ENCODE measurements around the gene ARHGEF12.

Gene ARHGEF12

GRCh38 chr11:120343429-120343828 lies 7.2 kb downstream of the ARHGEF12 start:
- no peak for DNase-seq

DNA sequence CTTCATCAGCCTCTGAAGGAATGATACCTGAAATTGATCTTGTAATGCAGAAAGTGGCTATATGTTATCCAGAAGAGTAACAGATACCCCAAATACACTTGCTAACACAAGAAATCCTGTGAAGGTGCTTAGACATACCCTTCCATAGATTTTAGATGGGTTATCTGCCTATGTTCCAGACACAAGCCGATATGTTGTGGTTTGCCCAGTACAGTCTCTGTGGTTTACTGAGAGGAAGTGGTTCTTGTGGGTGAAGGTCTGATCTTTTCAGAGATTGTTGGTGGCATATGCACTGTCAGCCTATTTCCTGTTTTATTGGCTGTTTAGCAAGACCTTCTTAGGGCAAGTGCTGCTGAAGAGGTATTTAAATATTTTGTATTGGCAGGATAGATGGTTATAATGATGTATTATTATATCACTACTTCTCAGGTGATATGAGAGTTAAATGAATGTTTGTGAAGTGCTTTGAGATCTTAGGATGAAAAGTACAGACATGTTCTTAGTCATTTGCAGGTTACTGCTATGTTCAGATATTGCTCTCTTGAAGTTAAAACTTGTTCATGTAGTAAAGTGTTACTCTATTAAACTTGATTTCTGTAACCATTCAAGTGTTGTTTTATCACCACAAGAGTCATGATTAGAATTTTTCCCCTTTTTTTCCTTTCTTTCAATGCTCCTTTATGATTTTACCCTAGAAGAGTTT lies 8.2 kb downstream of the ARHGEF12 start:
- no peak for DNase-seq

DNA sequence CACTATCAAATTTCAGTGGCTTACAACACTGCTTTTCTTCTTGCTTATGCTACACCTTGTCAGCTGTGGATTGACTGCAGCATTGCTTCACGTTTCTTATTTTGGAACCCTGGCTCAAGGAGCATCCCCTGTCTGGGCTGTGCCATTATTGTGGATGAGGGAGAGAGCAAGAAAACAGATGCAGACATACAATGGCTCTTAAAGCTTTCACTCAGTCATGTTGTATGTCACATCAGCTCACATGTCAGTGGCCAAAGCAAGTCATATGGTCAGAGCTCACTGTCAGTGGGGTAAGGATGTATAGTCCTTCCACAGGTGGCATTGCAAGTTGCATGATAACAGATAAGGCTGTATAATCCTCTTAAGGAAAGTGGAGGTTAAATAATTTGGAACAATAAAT lies 10.0 kb downstream of the ARHGEF12 start:
- DNase-seq, result no peak

DNA sequence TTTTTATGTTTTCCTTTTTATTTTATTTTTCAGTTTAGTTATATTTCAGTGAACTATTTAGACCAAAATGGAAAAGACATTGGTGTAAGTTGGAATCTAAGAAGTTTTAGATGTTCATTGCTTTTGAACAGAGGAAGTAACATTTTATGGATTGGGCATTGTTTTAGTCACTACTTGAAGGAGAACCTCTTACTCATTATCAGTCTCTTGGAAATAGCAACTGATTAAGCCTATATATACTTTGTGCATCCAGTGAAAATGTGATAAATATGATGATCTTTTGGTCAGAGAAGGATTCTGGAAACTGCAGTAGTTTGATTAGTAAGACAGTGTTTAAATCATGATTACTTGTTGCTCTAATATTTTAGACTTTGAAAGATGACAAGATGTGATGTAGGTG lies 14.4 kb downstream of the ARHGEF12 start:
- DNase-seq, result no peak

GRCh38 chr11:120352405-120352804 lies 16.2 kb downstream of the ARHGEF12 start:
- DNase-seq, result no peak

DNA sequence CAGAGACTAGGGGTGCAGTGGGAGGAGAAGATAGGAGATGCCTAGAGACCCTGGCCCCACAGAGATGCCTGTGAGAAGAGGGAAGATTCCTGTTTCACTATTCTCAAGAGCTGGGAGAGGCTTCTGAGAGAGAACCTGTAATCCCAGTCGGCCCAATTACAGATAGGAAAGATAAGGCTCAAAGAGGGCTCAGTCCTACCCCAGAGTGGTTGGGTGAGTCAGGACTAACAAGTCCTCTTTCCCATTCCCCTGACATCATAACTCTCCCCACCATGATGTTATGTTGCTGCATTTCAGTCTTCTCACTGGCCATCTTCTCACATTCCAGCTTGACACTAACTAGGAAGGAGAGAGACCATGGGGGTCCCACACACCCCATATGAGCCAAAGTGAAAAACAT lies 17.9 kb downstream of the ARHGEF12 start:
- DNase-seq, result no peak

- DNase-seq, result no peak
Observed at GRCh38 chr11:120354779-120355178, 18.6 kb downstream of the ARHGEF12 start.

DNA sequence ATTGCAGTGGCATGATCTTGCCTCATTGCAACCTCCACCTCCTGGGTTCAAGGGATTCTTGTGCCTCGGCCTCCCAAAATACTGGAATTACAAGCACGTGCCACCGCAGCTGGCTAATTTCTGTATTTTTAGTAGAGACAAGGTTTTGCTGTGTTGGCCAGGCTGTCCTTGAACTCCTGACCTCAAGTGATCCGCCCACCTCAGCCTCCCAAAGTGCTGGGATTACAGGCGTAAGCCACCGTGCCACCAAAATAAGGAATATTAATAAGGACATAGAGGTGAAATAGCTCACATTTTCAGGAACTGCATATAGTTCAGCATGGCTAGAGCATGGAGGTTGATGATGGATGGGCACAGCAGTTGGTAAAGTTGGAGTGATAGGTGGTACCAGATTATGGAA lies 21.4 kb downstream of the ARHGEF12 start:
- no peak for DNase-seq

DNA sequence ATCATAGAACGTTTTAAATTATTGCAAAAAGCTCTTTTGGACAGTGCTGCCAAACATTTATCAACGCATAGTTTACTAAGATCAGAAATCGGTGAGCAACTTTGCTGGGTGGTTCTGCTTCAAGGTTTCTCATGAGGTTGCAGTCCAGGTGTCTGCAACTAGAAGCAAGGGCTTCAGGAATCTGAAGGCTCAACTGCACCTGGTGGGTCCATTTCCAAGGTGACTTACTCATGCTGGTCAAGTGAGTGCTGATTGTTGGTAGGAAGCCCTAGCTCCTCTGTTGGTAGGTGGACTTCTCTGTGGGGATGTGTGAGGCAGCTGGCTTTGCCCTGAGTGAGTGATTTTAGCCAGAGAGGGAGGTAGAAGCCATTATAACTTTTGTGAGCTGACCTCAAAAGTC lies 22.5 kb downstream of the ARHGEF12 start:
- no peak for DNase-seq

- no peak for DNase-seq
Observed at GRCh38 chr11:120363436-120363835, 27.2 kb downstream of the ARHGEF12 start.

GRCh38 chr11:120365512-120365911 lies 29.3 kb downstream of the ARHGEF12 start:
- DNase-seq, result no peak

GRCh38 chr11:120372296-120372695 lies 36.1 kb downstream of the ARHGEF12 start:
- DNase-seq, result no peak

DNA sequence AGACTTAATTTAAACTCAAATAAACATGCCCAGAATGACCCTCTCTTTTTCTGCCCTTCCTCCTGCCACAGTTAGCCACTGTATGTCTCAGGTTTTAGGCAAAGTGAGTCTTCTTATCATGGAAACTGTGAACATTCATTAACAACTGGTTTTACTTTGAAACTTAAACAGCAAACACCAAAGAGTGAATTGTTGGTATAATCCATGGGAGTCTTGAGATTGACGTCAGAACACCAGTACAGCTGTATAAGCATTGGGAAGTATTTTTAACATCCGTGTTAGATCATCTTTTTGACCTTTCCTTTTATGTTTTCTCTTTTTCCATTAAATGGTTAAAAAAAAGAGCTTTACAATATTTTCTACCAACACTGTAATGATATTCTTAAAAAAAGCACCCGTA lies 38.9 kb downstream of the ARHGEF12 start:
- no peak for DNase-seq

GRCh38 chr11:120376547-120377182 lies 40.5 kb downstream of the ARHGEF12 start:
- DNase-seq, result no peak

DNA sequence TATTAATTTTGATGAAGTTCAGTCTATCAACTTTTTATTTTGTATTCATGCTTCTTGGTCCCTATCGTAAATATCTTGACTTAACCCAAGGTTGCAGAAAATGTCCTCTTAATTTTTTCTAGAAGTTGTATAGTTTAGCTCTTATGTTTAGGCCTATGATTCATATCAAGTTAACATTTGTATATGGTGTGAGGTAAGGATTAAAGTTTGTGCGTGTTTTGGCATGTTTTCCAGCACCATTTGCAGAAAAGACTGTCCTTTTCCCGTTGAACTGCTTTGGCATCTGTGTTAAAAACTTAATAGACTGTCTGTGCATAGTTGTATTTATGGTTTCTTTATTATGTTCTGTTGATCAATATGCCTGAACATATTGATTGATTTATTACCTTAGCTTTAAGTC lies 42.3 kb downstream of the ARHGEF12 start:
- DNase-seq, result no peak

- no peak for DNase-seq
Observed at GRCh38 chr11:120381401-120381800, 45.2 kb downstream of the ARHGEF12 start.

DNA sequence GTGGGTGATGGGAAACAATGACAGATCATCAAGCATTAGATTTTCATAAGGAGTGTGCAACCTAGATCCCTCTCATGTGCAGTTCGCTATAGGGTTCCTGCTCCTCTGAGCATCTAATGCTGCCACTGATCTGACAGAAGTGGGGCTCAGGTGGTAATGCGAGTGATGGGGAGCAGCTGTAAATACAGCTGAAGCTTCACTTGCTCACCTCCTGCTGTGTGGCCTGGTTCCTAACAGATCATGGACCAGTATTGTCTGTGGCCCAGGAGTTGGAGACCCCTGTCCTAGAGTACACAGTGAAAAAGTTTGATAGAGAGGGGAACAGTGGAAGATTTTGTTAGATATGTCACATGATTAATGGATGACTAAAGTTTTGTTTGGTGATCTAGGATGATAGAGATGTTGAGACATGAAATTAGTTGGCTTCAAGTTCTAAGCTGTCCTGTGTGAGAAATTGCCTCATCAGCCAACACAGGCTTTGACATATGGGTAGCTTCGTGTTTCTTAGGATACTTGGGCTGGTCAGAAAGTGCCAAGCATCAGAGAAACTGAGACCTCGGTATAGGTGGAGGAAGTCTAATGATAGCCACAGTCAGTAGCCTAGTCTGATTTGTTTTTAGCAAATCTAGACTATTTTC lies 47.4 kb downstream of the ARHGEF12 start:
- DNase-seq, result no peak

GRCh38 chr11:120384476-120384875 lies 48.3 kb downstream of the ARHGEF12 start:
- DNase-seq, result no peak

DNA sequence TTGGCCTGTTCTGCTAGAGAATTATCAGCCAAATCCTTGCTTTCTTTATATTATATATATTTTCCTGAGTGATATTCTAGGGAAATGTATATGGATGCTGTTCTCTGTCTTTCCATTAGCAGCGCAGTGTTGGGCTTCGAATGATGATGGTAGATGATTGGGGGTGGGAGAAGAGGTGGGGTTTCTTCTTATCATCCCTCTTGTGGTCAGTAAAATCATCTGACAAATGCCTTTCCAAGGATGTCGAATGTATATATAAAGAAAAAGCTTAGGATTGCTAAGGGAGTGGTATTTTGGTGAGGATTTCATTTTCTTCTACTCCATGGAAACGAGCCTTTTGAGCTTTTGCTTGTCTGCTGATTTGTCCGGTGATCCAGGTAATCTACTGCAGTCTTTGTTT lies 48.9 kb downstream of the ARHGEF12 start:
- DNase-seq, result no peak

DNA sequence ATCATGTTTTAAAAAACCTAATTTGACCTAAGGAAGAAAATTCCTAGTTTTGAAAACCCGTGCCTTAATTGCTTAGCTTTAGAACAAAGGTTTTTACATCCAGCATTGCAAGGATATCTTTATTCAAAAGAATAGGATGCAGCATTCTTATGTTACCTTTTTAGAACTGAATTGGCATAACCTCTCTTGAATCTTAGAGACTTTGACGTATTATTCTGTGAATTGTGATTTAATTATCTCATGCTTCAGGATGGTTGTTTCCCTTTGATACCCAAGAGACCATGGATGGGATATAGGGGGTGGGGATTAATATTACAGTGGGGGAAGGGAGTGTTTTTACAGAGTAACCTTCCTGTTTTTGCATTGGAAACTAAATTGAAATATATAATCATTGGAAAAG lies 49.4 kb downstream of the ARHGEF12 start:
- DNase-seq, result no peak

- no peak for DNase-seq
Observed at GRCh38 chr11:120386318-120386717, 50.1 kb downstream of the ARHGEF12 start.

DNA sequence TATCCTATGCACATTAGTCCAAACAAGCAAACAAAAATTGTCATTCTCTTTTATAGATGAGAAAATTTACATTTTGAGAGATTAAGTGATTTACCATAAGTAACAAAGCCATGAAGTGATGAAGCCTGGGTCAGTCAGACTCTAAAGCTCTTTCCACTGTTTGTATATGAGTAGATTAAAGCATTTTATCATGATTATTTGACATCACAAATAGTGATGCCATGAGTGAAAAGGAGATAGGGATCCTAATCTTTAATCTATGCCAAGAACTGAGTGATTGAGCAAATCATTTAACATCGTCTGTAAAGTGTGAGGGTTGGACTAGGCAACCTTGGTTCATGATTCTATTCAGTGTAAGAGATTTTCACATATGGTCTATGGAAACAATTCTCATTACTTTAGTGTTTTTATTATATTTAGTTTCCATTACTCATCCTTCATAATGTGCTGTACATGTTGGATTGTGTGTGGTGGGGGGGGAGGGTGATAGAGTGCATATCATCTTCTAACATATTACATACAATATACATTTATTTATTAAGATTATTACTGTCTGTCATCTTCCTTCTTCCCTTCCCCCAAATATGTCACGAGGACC lies 50.7 kb downstream of the ARHGEF12 start:
- DNase-seq, result no peak

- DNase-seq, result no peak
Observed at GRCh38 chr11:120388261-120388660, 52.0 kb downstream of the ARHGEF12 start.
